ENCODE measurements around the gene MICB.
"Not testable (repeated sequence)": the region's sequence is repeated elsewhere in the genome, so short reads cannot be mapped to it uniquely, and the experiment has no call there.

Gene MICB

GRCh38 chr6:31485055-31485454, 12.9 kb upstream of the MICB start:
- Histone ChIP-seq H3K27me3 (ENCODE audit: insufficient read depth, low read length, poor library complexity, severe bottlenecking) (no peaks in the 10 kb centered on the region), H3K79me2 (ENCODE audit: insufficient read depth, low read length) (no peaks in the 10 kb centered on the region), H3K36me3 (ENCODE audit: insufficient read depth, low read length) (no peaks in the 10 kb centered on the region), H4K20me1 (ENCODE audit: insufficient read depth, low read length, poor library complexity, severe bottlenecking) (no peaks in the 10 kb centered on the region), H3K9me2 (replicated peaks; ENCODE audit: low read depth, low read length) (no peaks in the 10 kb centered on the region), H2AFZ (ENCODE audit: low read length) (no peak overlapping the region), H3K4me1 (ENCODE audit: insufficient read depth, low read length, poor library complexity, severe bottlenecking) (peaks cover 6% of the 10 kb centered on the region), H3K4me3 (ENCODE audit: low read length, poor library complexity, severe bottlenecking) (no peak overlapping the region), H3F3A (ENCODE audit: low read depth) (no peaks in the 10 kb centered on the region), H3K4me2 (ENCODE audit: low read depth, low read length, poor library complexity, severe bottlenecking) (no peak overlapping the region), H3K9ac (ENCODE audit: low read depth, low read length, poor library complexity, severe bottlenecking) (no peak overlapping the region), H3K9me3 (ENCODE audit: insufficient read depth, low read depth, low read length) (no peaks in the 10 kb centered on the region)
- no peak for TF ChIP-seq EZH2phosphoT487 (IDR thresholded peaks at IDR 0.05; ENCODE audit: borderline replicate concordance)
- no peak for TF ChIP-seq CTCF (conservative IDR thresholded peaks at IDR 0.05; ENCODE audit: low read length)

DNA sequence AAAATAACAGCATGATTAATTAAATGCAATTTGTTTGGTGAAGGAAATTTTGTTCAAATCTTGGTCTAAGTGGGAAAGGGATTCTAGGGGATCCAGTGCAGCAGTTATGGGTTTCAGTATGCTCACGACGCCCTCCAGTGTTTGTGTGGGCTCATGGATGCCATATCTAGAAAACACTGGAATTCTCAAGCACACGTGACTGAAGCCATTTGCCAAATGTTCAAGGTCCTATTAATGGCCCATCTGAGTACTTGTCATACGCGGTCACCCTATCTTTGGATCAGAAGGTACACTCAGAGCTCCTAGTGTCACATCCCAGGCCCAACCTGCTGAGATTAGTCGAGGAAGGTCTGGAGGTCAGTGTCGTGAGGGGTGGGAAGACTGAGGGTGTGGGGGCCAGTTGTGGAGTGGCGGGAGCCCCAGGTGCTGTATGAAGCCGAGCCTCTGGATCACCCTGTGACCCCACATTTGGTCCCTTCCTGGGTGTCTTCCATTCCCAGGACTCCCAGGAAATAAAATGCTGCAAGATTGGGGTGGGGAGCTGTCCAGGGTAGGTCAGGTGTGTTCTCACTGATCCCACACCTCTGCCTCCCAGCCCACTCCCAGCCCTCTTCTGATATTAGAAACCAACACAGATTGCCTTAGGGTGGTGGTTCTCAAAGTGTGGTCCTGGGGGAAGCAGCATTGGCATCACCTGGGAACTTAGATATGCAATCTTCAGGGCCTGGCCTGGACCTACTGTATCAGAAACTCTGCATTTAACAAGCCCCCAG, 11.7 kb upstream of the MICB start:
- not testable (repeated sequence) for H2AFZ ChIP-seq (ENCODE audit: low read length); H3K9ac ChIP-seq (ENCODE audit: low read depth, low read length, poor library complexity, severe bottlenecking); H3K36me3 ChIP-seq (ENCODE audit: insufficient read depth, low read length); H3F3A ChIP-seq (ENCODE audit: low read depth); H3K79me2 ChIP-seq (ENCODE audit: insufficient read depth, low read length); H3K9me2 ChIP-seq (replicated peaks; ENCODE audit: low read depth, low read length); H4K20me1 ChIP-seq (ENCODE audit: insufficient read depth, low read length, poor library complexity, severe bottlenecking); H3K27me3 ChIP-seq (ENCODE audit: insufficient read depth, low read length, poor library complexity, severe bottlenecking); H3K4me3 ChIP-seq (ENCODE audit: low read length, poor library complexity, severe bottlenecking); H3K9me3 ChIP-seq (ENCODE audit: insufficient read depth, low read depth, low read length); H3K4me2 ChIP-seq (ENCODE audit: low read depth, low read length, poor library complexity, severe bottlenecking)
- peaks cover 14% of the 10 kb centered on the region for H3K4me1 ChIP-seq (ENCODE audit: insufficient read depth, low read length, poor library complexity, severe bottlenecking)

GRCh38 chr6:31487674-31488073, 10.3 kb upstream of the MICB start:
- Histone ChIP-seq H3K4me1 (ENCODE audit: insufficient read depth, low read length, poor library complexity, severe bottlenecking) (peaks cover 21% of the 10 kb centered on the region), H3K9ac (ENCODE audit: low read depth, low read length, poor library complexity, severe bottlenecking) (peak overlapping the region; percentile 50)
- not testable (repeated sequence) for H3K4me2 ChIP-seq (ENCODE audit: low read depth, low read length, poor library complexity, severe bottlenecking); H4K20me1 ChIP-seq (ENCODE audit: insufficient read depth, low read length, poor library complexity, severe bottlenecking); H2AFZ ChIP-seq (ENCODE audit: low read length); H3K4me3 ChIP-seq (ENCODE audit: low read length, poor library complexity, severe bottlenecking); H3K36me3 ChIP-seq (ENCODE audit: insufficient read depth, low read length); H3F3A ChIP-seq (ENCODE audit: low read depth); H3K9me3 ChIP-seq (ENCODE audit: insufficient read depth, low read depth, low read length); H3K9me2 ChIP-seq (replicated peaks; ENCODE audit: low read depth, low read length); H3K27me3 ChIP-seq (ENCODE audit: insufficient read depth, low read length, poor library complexity, severe bottlenecking); H3K79me2 ChIP-seq (ENCODE audit: insufficient read depth, low read length)

GRCh38 chr6:31489086-31489485, 8.9 kb upstream of the MICB start:
- Histone ChIP-seq H3K9ac (ENCODE audit: low read depth, low read length, poor library complexity, severe bottlenecking) (no peak overlapping the region), H3K4me1 (ENCODE audit: insufficient read depth, low read length, poor library complexity, severe bottlenecking) (peaks cover 25% of the 10 kb centered on the region), H3K9me2 (replicated peaks; ENCODE audit: low read depth, low read length) (no peaks in the 10 kb centered on the region), H3F3A (ENCODE audit: low read depth) (no peaks in the 10 kb centered on the region), H2AFZ (ENCODE audit: low read length) (no peak overlapping the region), H4K20me1 (ENCODE audit: insufficient read depth, low read length, poor library complexity, severe bottlenecking) (no peaks in the 10 kb centered on the region), H3K36me3 (ENCODE audit: insufficient read depth, low read length) (no peaks in the 10 kb centered on the region), H3K27me3 (ENCODE audit: insufficient read depth, low read length, poor library complexity, severe bottlenecking) (no peaks in the 10 kb centered on the region), H3K9me3 (ENCODE audit: insufficient read depth, low read depth, low read length) (no peaks in the 10 kb centered on the region), H3K79me2 (ENCODE audit: insufficient read depth, low read length) (peaks cover 8% of the 10 kb centered on the region), H3K4me3 (ENCODE audit: low read length, poor library complexity, severe bottlenecking) (no peak overlapping the region), H3K4me2 (ENCODE audit: low read depth, low read length, poor library complexity, severe bottlenecking) (no peak overlapping the region)
- TF ChIP-seq EZH2phosphoT487 (IDR thresholded peaks at IDR 0.05; ENCODE audit: borderline replicate concordance): no peak
- no peak for TF ChIP-seq CTCF (conservative IDR thresholded peaks at IDR 0.05; ENCODE audit: low read length)
